Testis (tissue), 2 donors: ENCODE measurements around the gene DNAJC22.

Source experiments
- CTCF ChIP-seq, 3 experiments: fragments of 450-650 bp in 2 of 3; fragments of 200-600 bp in 1 of 3; sonication (generic) in 1 of 3; IDR thresholded peaks; one replicate each; pipeline ENCODE4 v1.5.1; 2016 to 2019; ENCODE audit warnings: antibody characterized with exemption in 3 of 3, mild to moderate bottlenecking in 2 of 3, moderate library complexity in 1 of 3
- POLR2A ChIP-seq: fragments of 450-650 bp; IDR thresholded peaks from one replicate; pipeline ENCODE4 v1.6.1; 2017; ENCODE audit warnings: antibody characterized with exemption, mild to moderate bottlenecking, moderate library complexity

- no peak for TF ChIP-seq CTCF (IDR thresholded peaks at IDR 0.05)
- no peak for TF ChIP-seq POLR2A
These were observed 17.9 kb upstream of the DNAJC22 start for GRCh38 chr12:49328816-49329215.
